Posterior vena cava (tissue), 2 donors: ENCODE data around the gene HOXA4. TPM values are rescaled to one million over a fixed set of nuclear protein-coding genes. Genes with fewer than 3 reads are reported as not detected.

Experiments
- DNase-seq: peaks from one replicate; pipeline ENCODE4 v3.0.0-alpha.2; 2020; ENCODE audit warnings: low spot score
- intact Hi-C, 2 donors: fragments of 100-400 bp; cut with DNase I; formaldehyde crosslinking; loops; one replicate each; pipeline versions ENCODE4 v1.14.1 to v1.14.2; 2022 to 2023
- long read RNA-seq, 2 donors: library from polyadenylated mRNA; unstranded; transcript quantifications; one replicate each; pipeline ENCODE4 v2.0.0, GENCODE V29; 2020 to 2021
- total RNA-seq, 2 donors: library from RNA; stranded (reverse); fragmentation: NEBNext Ultra II Directional; extraction: Animal tissue kit (Norgen Biotek cat#: 25700); gene quantifications; one replicate each; pipeline ENCODE4 v1.2.1, GENCODE V29; 2021
- donor health status: DM: yes; HTN: yes; CAD: no.
- donor health status: DM: yes; HTN: yes; CAD: no.

Gene HOXA4
- total RNA-seq = 1 to 10 TPM; 6.2 to 9.5 TPM
- long read RNA-seq, donor 1, transcript HOXA4-204 (2 exons, 1,728 nt) = major isoform, 6 of 6 reads
- long read RNA-seq, donor 1, partial matches to known transcripts = 0 of 6 reads
- long read RNA-seq, donor 1, other reads (novel, unspliced or antisense) = 0 of 6 reads
- long read RNA-seq, donor 2, partial matches to known transcripts = 0 of 3 reads
- long read RNA-seq, donor 2, other reads (novel, unspliced or antisense) = 0 of 3 reads

DNA sequence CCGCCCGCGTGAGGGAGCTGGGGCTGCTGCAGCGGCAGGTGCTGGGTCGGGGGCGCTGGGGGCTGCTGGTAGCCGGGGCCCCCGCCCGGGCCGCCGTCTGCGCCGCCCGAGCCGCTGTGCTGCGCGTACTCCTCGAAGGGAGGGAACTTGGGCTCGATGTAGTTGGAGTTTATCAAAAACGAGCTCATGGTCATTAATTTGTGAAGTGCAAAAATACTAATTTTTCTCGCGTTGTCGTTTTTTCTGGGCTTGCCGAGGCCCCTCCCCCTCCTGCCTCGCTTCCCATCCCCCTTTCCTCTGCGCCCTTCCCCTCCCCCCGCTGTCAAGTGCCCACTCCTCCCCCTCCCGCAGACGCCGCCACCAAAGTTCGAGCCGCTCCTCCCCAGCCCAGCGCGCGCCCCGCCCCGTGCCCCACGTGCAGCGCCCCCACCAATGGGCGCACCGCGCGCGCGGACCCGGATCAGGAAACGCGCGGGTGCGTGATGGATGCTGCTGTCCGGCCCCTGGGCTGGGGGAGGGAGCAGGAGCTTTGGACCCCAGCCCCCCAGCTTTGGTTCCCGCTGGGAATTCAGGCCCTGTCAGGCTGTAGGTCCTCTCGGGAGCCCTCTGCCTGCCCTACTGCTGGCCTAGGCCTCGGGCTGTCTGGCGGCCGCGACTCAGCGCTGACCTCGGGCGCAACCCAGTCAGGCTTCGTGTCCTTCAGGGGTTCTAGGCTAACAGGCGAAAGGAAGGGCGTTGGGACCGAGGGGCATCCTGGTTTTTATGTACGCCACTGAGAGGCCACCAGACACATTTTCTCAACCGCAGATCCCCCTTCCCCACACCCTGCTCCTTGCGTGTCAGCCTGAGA, at the start of gene HOXA4:
HOXA4 (minus strand) TSS at position 218 of the 850 bp plus-strand sequence; CDS start at position 194, 24 bp downstream.
- peak; percentile 97 for DNase-seq
- intact Hi-C loops = no loop called here

DNA sequence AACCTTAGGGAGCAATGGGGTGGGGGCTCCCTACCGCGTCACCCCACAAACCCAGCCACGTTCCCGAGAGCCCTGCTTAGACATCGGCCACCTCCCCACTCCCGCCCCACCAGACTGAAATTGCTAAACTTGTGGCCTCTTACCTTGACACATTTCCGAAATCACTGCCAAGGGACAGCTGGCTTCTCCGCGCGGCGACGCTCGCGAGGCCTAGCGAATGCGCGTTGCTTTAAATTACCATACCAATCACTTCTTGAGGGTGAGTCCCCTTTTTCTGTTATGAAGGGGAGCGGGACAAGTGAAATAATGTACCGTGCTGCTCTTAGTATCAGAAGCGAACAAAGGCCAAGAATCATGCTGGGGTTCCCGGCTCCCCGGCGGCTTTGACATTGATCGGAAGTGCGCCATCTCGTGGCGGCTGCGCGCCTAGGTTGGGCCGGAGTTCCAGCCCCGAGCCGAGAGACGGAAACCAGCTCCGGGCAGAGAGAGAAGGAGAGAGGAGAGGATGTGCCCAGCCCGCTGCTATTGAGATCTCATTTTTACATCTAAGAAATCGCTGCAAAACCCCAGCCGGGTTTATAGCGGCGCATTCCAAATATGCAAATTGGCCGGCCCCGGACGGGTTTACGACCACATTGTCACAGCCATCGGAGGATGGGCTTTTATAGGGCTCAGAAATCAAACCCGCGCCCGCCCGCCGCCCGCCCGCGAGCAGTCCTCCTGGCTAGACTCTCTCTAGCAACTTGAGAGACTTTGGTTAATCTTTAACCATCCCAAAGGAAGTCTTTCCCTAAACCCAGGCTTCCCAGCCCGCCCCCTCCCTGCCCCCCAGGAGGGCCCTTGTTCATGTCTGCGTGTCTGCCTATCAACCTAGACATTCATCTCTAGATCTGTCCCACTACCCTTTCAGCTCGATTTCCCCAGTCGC, 49.2 kb upstream of the HOXA4 start:
- intact Hi-C loops = no loop called here
- peak; percentile 91 for DNase-seq

DNA sequence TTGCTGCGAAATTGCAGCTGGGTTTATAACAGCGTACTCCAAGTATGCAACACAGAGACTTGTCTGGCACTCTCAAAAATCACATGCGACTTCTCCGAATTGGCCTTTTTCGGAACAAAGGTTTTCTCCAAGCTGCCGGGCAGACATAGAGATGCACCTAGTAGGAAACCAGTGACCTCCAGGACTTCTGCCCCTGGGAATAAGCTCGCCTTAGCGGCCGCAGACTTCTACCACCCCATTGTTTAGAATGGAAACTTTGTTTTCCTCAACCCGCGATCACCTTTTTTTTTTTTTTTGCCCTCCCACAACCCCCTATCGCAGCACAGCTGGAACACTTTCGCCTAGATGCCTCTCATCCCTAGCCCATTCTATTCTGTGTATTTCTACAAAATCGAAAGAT, 48.5 kb upstream of the HOXA4 start:
- no peak for DNase-seq
- intact Hi-C loops = no loop called here

DNA sequence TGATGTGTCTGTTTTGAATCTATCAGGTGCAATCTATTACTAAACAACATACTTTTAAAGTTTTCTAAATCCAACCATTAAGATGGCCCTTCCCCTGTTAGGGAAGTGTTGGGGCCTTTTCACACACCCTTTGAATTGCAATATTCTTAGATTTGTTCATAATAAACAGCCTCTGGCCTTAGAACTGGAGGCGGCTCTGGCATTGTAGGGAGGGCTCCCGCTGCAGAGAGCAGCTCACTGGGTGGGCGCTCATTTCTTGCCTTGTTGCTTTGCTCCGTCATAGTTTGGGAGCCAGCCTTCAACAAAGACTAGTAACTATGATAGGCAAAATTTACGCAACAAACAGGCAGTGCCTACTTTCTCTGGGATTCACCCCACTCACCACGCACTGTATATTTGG, 47.8 kb upstream of the HOXA4 start:
- intact Hi-C loops = no loop called here
- no peak for DNase-seq

DNA sequence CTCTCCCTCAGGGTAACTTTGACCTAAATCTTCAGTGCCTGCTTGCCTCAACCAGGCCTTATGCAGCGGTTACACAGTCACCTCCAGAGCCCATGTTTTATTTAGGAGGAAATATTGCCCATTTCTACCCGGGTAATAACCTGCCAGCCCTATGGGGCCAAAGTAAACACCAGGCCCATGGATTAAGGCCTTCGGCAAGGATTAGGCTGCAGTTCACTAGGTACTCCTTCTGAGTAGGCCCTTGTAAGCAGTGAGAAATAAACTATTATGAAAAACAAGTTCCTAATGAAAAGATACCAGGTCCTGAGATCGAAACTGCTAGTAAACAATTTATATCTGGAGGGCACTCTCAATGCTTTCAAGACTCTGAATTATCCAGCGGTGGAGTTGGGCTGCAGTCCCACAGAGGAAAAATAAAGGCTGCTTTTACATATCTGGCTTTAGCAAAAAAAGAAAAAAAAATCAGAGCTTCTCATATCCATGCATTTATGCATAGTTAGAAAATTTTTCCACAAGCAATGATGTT, 47.3 kb upstream of the HOXA4 start:
- no peak for DNase-seq
- intact Hi-C loops = no loop called here

DNA sequence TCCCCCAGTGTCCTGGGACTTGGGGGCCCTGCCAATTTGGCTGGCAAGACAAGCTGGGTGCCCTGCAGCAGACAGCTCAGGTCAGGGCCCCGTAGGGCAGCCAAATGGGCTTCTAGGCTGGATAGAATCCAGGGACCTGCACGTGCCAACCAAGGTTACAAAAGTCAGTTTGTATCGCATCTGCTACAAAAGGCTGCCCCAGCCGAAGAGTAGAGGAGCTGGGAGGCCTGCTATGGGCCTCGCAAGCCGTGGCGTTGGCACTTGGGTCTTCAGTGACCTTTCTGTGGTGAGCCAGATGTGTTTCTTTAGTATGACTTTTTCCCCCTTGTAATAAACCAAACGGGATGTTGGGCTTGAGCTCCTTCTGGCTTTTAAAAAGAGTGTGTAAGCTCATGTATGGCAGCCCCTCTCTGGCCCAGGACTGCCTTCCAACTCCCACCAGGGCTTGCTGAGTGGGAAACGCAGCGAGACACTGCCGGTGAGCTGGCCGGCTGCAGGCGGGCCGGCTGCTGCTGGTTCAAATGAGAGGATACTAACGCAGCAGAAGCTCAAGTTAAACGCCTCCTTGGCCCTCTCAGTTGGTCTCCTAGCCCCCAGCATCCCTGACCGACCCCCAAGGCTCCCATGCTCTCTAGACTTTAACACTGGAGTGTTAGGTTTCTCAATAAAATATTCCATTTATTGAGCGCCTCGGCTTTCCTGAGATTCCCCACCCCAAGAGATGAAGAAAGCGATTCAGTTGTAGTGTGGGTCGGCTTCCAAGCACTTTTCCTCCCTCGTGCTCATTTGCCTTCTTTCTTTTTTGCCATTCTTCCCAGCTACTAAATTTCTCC, 46.6 kb upstream of the HOXA4 start:
- intact Hi-C loops = no loop called here
- DNase-seq = peak; percentile 58

DNA sequence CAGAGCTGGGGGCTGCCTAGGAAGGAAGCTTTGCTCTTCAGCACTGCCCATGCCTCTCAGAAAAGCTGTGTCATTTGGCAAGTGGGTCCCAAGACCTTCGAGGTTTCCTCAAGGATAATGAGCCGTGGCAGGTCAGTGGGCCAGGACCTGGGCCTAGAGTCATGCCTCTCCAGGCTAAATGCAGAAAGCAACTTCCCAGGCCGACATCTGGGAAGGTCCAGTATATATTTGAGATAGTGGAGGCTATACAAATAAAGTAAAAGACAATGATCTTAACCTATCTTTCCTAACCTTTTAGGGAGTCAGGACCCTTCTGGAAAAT, 45.9 kb upstream of the HOXA4 start:
- DNase-seq = no peak
- intact Hi-C loops = no loop called here

DNA sequence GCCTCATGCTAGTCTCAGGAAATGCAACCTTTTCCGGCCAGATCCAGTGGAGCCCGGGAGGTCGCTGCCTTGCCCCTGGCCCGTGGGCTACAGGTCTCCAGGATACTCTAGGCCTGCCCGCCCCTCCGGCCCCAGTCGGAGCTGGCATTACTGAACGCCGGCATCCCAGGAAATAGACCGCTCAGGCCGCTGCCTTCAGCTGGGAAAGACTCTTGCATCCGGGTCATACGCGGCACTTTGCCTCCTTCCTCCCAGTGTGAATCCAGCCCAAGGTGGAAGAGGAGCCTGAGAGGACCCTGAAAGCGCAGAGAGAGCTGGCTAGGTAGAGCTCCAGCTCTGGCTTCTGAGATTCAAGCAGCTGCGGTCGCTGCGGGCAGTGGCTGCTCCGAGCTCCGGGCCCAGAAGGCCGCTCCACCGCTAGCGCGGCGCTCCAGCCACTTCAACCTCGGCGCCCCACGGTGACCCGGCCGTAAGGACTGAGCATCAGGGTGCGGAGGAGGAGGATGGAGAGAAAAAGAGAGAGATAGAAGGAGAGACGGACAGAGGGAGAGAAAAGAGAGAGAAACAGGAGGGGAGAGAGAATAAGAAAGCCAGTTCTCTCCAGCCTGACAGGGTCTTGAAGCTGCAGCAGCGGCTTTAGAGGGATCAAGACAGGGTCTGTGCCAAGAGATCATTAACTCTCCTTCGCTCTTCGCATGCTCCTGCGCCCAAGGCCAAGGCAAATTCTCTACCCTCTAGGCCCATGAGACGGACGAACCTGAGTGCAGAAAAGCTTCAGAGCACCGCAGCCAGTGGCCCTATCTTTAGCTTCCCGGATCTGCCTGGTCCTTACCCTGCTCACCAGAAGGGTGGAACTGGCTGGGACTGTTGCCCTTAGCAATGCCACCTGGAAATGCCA, 45.3 kb upstream of the HOXA4 start:
- peak; percentile 73 for DNase-seq
- intact Hi-C loops = no loop called here

DNA sequence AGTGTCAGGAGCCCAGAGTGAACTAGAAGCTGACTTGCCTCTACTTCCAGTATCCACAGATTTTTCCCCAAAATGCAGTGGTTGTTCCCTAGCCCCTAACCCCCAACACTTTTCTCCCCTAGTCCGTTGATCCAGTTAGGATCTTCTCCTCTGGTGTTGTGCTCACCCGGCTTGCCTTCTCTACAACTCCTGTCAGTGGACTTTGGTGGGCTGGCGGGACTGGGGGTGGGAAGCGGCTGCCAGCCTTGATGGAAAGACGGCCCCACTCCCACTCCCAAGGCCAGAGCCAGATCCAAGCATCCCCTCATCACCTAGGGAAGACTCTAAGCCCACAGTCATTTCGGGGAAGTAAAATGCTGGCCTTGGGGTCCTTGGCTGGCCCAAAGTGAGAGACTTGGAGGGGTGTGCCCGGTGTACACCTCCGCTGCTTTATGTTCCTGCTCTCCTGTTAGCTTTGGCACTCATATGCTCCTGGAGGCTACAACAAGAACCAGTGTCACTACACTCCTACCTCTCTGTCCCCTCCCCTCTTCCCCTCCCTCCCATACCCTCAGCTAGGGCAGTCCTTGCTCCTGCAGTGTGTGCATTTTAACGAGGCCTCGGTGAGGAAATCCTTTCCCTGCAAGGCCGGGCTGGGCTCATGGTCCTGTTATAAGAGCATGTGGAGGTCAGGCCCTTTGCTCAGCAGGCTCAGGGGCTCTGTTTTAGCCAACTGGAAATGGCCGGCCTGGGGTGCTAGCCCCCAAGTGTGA, 44.5 kb upstream of the HOXA4 start:
- intact Hi-C loops = no loop called here
- DNase-seq = no peak

DNA sequence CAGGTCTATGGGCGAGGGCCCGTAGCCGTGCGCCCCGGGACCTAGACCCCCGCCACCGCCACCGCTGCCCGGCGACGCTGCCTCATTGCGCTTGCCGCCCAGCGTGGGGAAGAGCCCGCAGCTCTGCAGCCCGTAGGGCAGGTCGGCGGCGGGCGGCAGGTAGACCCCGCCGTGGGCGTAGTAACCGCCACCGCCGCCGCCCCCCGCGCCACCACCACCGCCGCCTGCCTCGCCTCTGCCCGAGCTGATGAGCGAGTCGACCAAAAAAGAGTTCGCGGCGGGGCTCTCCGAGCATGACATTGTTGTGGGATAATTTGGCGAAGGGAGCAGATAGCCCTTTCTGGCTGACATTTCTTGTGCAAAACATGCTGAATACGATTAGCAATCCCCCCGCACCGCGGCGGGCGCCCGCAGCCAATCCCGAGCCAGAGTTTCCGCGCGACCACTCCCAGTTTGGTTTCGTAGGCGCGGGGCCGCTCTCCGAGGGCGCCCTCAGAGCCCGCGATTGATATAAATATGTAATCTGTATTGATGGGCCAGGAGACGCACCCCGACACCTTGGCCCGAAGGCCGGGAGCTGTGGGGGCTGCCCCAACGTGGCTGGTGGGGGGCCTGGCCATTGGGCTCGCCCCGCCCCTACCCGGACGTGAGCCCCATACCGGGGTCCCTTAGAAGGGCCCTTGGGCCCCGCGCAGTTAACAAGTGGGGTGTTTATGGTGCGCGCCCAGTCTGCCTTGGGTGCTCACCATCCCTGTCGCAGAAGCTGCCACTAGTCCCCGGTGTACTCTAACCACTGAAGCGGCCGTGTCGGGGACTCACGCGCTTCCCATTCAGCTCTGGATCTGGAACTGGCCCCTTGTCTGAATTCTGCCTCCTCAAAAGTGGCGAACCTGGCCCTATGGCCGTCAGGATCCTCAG, 43.7 kb upstream of the HOXA4 start, which contains the start of gene HOXA10:
HOXA10 (minus strand) TSS at position 365 of the 918 bp plus-strand sequence; CDS start at position 351, 14 bp downstream.
- peak; percentile 80 for DNase-seq
- intact Hi-C loops = no loop called here

DNA sequence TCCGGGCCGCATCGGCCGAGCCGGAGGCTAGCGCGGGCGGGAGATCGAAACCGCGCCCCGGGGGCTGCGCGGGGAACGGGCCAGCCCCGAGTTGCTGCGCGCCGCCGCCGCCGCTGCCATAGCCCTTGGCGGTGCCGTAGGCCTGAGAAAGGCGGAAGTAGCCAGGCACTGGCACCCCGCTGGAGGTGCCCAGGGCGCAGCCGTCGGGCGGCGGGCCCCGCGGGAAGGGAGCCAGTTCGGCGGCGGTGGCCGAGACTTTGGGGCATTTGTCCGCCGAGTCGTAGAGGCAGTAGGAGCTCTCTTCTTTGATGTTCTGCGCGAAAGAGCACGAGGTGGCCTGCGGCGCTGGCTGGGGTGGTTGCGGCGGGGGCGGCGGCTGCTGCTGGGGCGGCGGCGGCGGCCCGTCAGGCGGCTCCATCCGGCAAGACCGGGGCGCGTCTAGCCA, 43.0 kb upstream of the HOXA4 start:
- DNase-seq = peak; percentile 86
- intact Hi-C loops = no loop called here

DNA sequence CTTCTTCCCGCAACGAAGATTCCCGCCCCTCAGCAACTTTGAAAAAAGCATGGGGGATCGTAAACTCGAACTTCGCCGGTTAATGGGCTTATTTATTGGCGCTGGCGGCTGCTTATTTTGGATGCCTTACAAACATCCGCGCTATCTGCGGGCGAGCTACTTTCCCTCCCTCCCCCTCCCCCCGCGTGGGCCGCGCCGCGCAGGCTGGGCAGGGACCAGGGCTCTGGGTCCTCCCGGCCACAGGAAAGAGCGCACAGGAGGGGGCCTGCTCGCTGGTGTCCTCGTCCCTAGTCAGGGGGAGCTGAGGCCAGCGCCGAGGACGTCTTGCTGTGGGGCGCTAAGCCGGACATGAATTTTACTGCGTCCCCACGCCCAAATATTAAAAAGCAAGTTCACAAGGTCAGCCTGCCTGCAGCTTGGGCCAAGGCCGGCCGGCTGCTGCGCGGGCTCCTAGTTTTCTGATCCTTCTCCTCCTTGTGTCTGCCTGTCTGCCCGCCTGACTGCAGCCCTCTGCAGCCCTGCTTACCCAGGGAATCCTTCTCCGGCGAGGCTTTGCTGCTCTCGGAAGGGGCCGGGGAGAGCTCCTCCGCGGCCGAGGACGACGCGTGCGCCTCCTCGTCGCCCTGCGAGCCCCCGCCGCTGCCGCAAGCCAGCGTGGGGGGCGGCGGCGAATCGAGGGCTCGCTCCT, 42.4 kb upstream of the HOXA4 start:
- intact Hi-C loops = no loop called here
- DNase-seq = peak; percentile 90

DNA sequence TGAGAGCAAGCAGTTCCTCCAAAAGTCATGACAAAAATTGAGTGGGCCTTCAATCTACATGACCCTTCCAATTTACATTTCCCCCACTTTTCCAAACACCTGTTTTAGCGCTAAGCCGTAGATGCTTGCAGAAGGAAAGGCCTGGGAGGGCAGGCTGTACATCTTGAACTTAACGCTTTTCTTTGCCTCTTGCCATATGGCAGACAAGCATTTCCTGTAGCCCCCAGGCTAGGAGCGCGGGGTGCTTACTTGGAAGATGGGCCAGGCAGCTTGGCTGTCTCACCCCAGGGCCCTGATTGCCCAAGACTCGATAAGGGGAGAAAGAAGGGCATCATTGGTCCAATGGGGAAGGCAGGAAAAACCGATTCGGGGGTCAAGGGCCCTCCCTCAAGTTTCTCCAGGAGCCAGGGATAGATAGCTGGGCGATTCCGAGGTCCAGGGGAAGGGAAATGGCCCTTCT, 41.8 kb upstream of the HOXA4 start:
- intact Hi-C loops = no loop called here
- DNase-seq = peak; percentile 72

DNA sequence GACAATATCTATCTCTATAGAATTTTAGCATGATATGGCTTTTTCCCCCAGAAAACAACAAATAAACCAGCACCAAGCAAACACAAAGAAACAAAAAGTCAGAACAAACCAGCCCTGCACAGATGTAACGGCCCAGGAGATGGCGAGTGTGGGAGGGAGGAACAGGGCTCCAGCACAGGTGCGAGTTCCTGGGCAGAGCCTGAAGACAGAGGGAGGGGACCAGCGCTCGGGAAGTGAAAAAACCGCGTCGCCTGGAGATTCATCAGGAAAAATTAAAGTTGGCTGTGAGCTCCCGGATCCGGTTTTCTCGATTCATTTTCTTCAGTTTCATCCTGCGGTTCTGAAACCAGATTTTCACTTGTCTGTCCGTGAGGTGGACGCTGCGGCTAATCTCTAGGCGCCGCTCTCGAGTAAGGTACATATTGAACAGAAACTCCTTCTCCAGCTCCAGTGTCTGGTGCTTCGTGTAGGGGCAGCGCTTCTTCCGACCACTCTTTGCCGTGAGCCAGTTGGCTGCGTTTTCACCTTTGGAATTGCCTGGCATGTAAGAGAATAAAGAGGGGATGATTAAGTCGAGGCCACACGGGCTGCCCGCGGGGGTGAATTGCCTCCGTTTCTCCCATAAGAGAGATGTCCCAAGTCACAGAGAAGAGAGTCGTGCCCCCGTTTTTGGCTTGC, 41.2 kb upstream of the HOXA4 start:
- intact Hi-C loops = no loop called here
- no peak for DNase-seq

DNA sequence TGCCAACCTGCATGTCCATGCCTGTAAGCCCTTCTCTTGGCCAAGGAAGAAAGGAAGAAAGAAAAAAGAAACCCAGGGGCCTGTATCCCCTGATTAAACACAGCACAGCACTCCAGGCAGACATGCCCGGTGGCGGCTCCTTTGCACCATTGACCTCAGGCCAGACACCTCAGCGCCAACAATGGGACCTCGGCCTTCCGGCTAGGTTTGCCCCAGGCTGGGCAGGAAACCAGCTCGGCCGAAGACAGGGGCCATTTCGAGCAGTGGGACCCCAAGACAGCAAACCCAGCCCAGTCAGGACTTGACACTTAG, 40.7 kb upstream of the HOXA4 start:
- DNase-seq = peak; percentile 80
- intact Hi-C loops = no loop called here
